GM12878 (cell line): ENCODE results near the gene SNX10. TPM values are rescaled to one million over a fixed set of nuclear protein-coding genes. Genes with fewer than 3 reads are reported as not detected.

Source experiments
- ATAC-seq: fragments of 200-7000 bp; cut with Tn5 transposase; 3 replicates; pipeline ENCODE4 v1.9.1; 2020; ENCODE audit warnings: mild to moderate bottlenecking, moderate library complexity
- BruUV-seq: library from RNA; stranded (reverse); fragments of 400-500 nt; replicated peaks from 2 replicates; lab custom pipeline; 2021; lab: Mats Ljungman, UMichigan
- CTCF ChIA-PET: fragments of 300-600 bp; sonication (Branson Sonifier 250); formaldehyde crosslinking; extraction: SDS; loops from one replicate; lab custom pipeline; 2021; ENCODE audit warnings: inconsistent platforms; lab: Yijun Ruan, JAX
- POLR2A ChIA-PET: fragments of 350-600 bp; formaldehyde crosslinking; extraction: SDS; loops from one replicate; lab custom pipeline; 2021; ENCODE audit warnings: inconsistent platforms; lab: Charles Lee
- RAD21 ChIA-PET: fragments of 300-600 bp; sonication (Branson Sonifier 250); formaldehyde crosslinking; loops from one replicate; lab custom pipeline; 2023; ENCODE audit warnings: antibody characterized with exemption; ENCODE audit not compliant: unreplicated experiment; lab: Charles Lee
- SMC1A ChIA-PET: fragments of 300-600 bp; sonication (Branson Sonifier 250); formaldehyde crosslinking; loops from one replicate; lab custom pipeline; 2023; ENCODE audit not compliant: unreplicated experiment, uncharacterized antibody; lab: Charles Lee
- DNase-seq: peaks from one replicate; pipeline ENCODE4 v3.0.0-alpha.2; 2011; ENCODE audit warnings: low read depth, low spot score
- FAIRE-seq: peaks from 3 replicates; lab custom pipeline; 2011; peaks lifted over from hg19 to GRCh38; lab: Jason Lieb, UNC
- H2AFZ ChIP-seq: 2 replicates; pipeline ENCODE4 v1.6.0; 2011; ENCODE audit warnings: low read depth, low read length, control low read depth; ENCODE audit not compliant: control insufficient read depth
- H3K27ac ChIP-seq: 2 replicates; pipeline ENCODE4 v1.5.1; 2011; ENCODE audit warnings: control low read depth; ENCODE audit not compliant: control insufficient read depth, insufficient read depth
- H3K27me3 ChIP-seq, 2 experiments: replicated peaks in 1 of 2; 2 replicates each; pipeline versions ENCODE4 v1.6.0 to v1.6.1; 2011; ENCODE audit warnings: low read length in 1 of 2; ENCODE audit not compliant: control insufficient read depth in 2 of 2, insufficient read depth in 2 of 2
- H3K36me3 ChIP-seq, 2 experiments: 2 replicates each; pipeline ENCODE4 v1.5.1; 2011; ENCODE audit warnings: low read length in 1 of 2; ENCODE audit not compliant: control insufficient read depth in 2 of 2, insufficient read depth in 2 of 2
- H3K4me1 ChIP-seq: 2 replicates; pipeline ENCODE4 v1.6.1; 2011; ENCODE audit warnings: mild to moderate bottlenecking, low read length, moderate library complexity, mixed read lengths; ENCODE audit not compliant: control insufficient read depth, insufficient read depth
- H3K4me2 ChIP-seq: 2 replicates; pipeline ENCODE4 v1.6.0; 2011; ENCODE audit warnings: control low read depth; ENCODE audit not compliant: control insufficient read depth, insufficient read depth
- H3K4me3 ChIP-seq: fragments of 200-600 bp; sonication (generic); 2 replicates; pipeline ENCODE4 v1.5.1; 2016
- H3K79me2 ChIP-seq: 2 replicates; pipeline ENCODE4 v1.6.0; 2011; ENCODE audit warnings: low read length; ENCODE audit not compliant: control insufficient read depth, insufficient read depth
- H3K9ac ChIP-seq: 2 replicates; pipeline ENCODE4 v1.8.0; 2011; ENCODE audit warnings: low read length, control low read depth, mixed read lengths; ENCODE audit not compliant: control insufficient read depth, insufficient read depth
- H3K9me3 ChIP-seq: replicated peaks from 3 replicates; pipeline ENCODE4 v1.5.1; 2011; ENCODE audit warnings: mild to moderate bottlenecking, low read length; ENCODE audit not compliant: control insufficient read depth, insufficient read depth
- H4K20me1 ChIP-seq: 2 replicates; pipeline ENCODE4 v1.6.0; 2011; ENCODE audit not compliant: control insufficient read depth, insufficient read depth
- BACH1 ChIP-seq: fragments of 450-650 bp; IDR thresholded peaks from 2 replicates; pipeline ENCODE4 v1.6.1; 2017; ENCODE audit warnings: mild to moderate bottlenecking, borderline replicate concordance
- CBX5 ChIP-seq: sonication (generic); IDR thresholded peaks from 2 replicates; pipeline ENCODE4 v1.6.1; 2016; ENCODE audit warnings: low read depth, moderate library complexity, mild to moderate bottlenecking, inconsistent platforms
- MEF2B ChIP-seq: fragments of 450-650 bp; IDR thresholded peaks from 2 replicates; pipeline ENCODE4 v1.6.1; 2018; ENCODE audit warnings: mild to moderate bottlenecking, moderate library complexity; ENCODE audit not compliant: partially characterized antibody, poor library complexity, severe bottlenecking
- NFIC ChIP-seq: IDR thresholded peaks from 2 replicates; pipeline ENCODE4 v1.6.1; 2012; ENCODE audit warnings: low read depth, mild to moderate bottlenecking, inconsistent platforms, low read length, moderate library complexity
- SP1 ChIP-seq: IDR thresholded peaks from one replicate; pipeline ENCODE4 v1.6.1; 2011; ENCODE audit warnings: low read depth, low read length
- SPI1 ChIP-seq: IDR thresholded peaks from 2 replicates; pipeline ENCODE4 v1.6.1; 2011; ENCODE audit warnings: low read depth, mild to moderate bottlenecking, low read length, moderate library complexity, borderline replicate concordance; ENCODE audit not compliant: insufficient read depth
- ZNF384 ChIP-seq: IDR thresholded peaks from 2 replicates; pipeline ENCODE4 v1.6.1; 2012; ENCODE audit warnings: low read depth, mild to moderate bottlenecking, low read length, improper control_type of control experiment, borderline replicate concordance
- WGBS: methylation state at CpG from one replicate; pipeline ENCODE4 v1.1.6; 2016; ENCODE audit warnings: low lambda C conversion rate; ENCODE audit not compliant: insufficient replicate concordance, insufficient coverage; ENCODE audit errors: missing lambda C conversion rate; 5-methylcytosine and 5-hydroxymethylcytosine counted together
- in situ Hi-C: fragments of 300-500 bp; cut with MboI; formaldehyde crosslinking; loops from 9 replicates; pipeline ENCODE4 v1.14.3; 2018; ENCODE audit warnings: mixed read lengths
- intact Hi-C: fragments of 100-400 bp; cut with micrococcal nuclease; formaldehyde crosslinking; loops from one replicate; pipeline ENCODE4 v1.14.2; 2022; ENCODE audit not compliant: unreplicated experiment
- polyA plus RNA-seq, 11 experiments: library from polyadenylated mRNA; depleted of rRNA in 4 of 11; unstranded in 6 of 11; stranded (reverse) in 5 of 11; fragments of >200 nt; fragmentation: Nextera tagmentation in 4 of 11; fragmentation: Illumina TruSeq in 1 of 11; extraction: Ambion mirVana in 4 of 11; extraction: Trizol in 1 of 11; gene quantifications; 1 replicate in 1 of 11; 2 replicates in 10 of 11; pipeline versions ENCODE4 v1.2.1 to v1.2.3, GENCODE V29; 2011 to 2016; ENCODE audit warnings: inconsistent platforms in 2 of 11, missing spikeins in 2 of 11, low read depth in 1 of 11
- total RNA-seq, 4 experiments: library from RNA; depleted of rRNA in 3 of 4; stranded (reverse); fragments of >200 nt in 3 of 4; fragmentation: Illumina TruSeq in 1 of 4; extraction: Trizol in 1 of 4; gene quantifications; 2 replicates each; pipeline versions ENCODE4 v1.2.1 to v1.2.3, GENCODE V29; 2013 to 2021

Gene SNX10
- total and polyA plus RNA-seq, 10 of the 15 experiments (the other 5 are each of a cell fraction or from before 2014, with no cell fraction given), result 22.0 to 56.2 (median 30.1) TPM

GRCh38 chr7:26334166-26334859 lies 42.7 kb downstream of the SNX10 start (continued):
- TF ChIP-seq NFIC, result no peak
- no peak for TF ChIP-seq BACH1
- TF ChIP-seq ZNF384, result no peak
- TF ChIP-seq CBX5, result no peak
- no peak for TF ChIP-seq SP1

DNA sequence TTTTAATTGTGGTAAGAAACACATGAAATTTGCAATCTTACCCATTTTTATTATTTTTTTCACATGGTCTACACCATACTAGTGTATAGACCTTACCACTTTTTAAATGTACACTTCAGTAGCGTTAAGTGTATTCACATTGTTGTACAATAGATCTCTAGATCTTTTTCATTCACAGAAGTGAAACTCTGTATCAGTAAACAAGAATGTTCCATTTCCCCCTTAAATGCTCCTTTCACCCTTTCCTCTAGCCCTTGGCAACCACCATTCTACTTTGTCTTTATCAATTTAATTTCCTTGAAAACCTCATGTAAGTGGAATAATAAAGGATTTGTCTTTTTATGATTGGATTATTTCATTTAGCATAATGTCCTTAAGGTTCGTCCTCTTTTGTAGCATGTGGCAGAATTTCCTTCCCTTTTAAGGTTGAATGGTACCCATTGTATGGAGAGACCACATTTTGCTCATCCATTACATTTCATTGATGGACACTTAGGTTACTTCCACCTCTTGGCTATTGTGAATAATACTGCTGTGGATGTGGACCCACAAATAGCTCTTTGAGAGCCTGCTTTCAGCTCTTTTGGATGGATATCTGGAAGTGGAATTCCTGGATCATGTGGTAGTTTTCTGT lies 45.7 kb downstream of the SNX10 start:
- TF ChIP-seq MEF2B, result no peak
- peak; percentile 60; the same call in 1 of the 2 replicates for TF ChIP-seq SPI1
- in situ Hi-C loops, result no loop called here
- no peaks in the 10 kb centered on the region for H4K20me1 ChIP-seq
- H3K4me1 ChIP-seq, result peaks cover 35% of the 10 kb centered on the region
- POLR2A ChIA-PET, result interaction anchor here (1.5 to 2.9 kb wide), 3 partner anchors 12 to 46 kb away, joined by 4 to 12 read pairs (median 10); partner anchors contain the start of gene SNX10
- no peak overlapping the region for H3K9ac ChIP-seq
- RAD21 ChIA-PET, result interaction anchor here (1.3 to 3.5 kb wide), 4 partner anchors 11 to 136 kb away, joined by 4 to 20 read pairs (median 12); partner anchors contain the start of genes CBX3 and SNX10
- ATAC-seq (peak; percentile 76), FAIRE-seq (peak; percentile 49), DNase-seq (no peak)
- H3K4me3 ChIP-seq, result peak overlapping the region; percentile 23; the same call in 1 of the 2 replicates
- H3K79me2 ChIP-seq, result peaks cover 39% of the 10 kb centered on the region
- H3K4me2 ChIP-seq, result peak overlapping the region; percentile 43
- H2AFZ ChIP-seq, result no peak overlapping the region
- H3K9me3 ChIP-seq, result no peaks in the 10 kb centered on the region; the same call in 2 of the 3 replicates
- BruUV-seq, result no TSS peak
- no peak overlapping the region for H3K27ac ChIP-seq
- no peaks in the 10 kb centered on the region for H3K27me3 ChIP-seq
- intact Hi-C loops, result no loop called here
- no peaks in the 10 kb centered on the region for H3K36me3 ChIP-seq
- 0% methylated on average over 2 of the region's 2 CpGs for WGBS
- SMC1A ChIA-PET, result interaction anchor here (2.0 to 3.8 kb wide), 4 partner anchors 10 to 46 kb away, joined by 5 to 25 read pairs (median 14); partner anchors contain the start of gene SNX10
- CTCF ChIA-PET, result interaction anchor here (1.0 to 3.3 kb wide), 5 partner anchors 10 to 44 kb away, joined by 3 to 13 read pairs (median 8); no protein-coding TSS in a partner anchor
